Metanephros (tissue), 2 donors: ENCODE results near the gene BLMH. TPM values are rescaled to one million over a fixed set of nuclear protein-coding genes. Genes with fewer than 3 reads are reported as not detected.

Experiments used
- small RNA-seq: library from RNA; depleted of rRNA; stranded (forward); fragments of <200 nt; gene quantifications from one replicate; pipeline ENCODE3, GENCODE V24; 2014; ENCODE audit warnings: low replicate concordance
- total RNA-seq: library from RNA; depleted of rRNA; stranded (reverse); fragments of >200 nt; gene quantifications from one replicate; pipeline ENCODE4 v1.2.3, GENCODE V29; 2014

Gene BLMH, protein sequence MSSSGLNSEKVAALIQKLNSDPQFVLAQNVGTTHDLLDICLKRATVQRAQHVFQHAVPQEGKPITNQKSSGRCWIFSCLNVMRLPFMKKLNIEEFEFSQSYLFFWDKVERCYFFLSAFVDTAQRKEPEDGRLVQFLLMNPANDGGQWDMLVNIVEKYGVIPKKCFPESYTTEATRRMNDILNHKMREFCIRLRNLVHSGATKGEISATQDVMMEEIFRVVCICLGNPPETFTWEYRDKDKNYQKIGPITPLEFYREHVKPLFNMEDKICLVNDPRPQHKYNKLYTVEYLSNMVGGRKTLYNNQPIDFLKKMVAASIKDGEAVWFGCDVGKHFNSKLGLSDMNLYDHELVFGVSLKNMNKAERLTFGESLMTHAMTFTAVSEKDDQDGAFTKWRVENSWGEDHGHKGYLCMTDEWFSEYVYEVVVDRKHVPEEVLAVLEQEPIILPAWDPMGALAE
- total RNA-seq = 61.0 TPM

GRCh38 chr17:30291543-30292285 is at the start of gene BLMH:
TSS of gene BLMH (minus strand) at chr17:30291944. CDS start at chr17:30291819, 125 bp downstream.

DNA sequence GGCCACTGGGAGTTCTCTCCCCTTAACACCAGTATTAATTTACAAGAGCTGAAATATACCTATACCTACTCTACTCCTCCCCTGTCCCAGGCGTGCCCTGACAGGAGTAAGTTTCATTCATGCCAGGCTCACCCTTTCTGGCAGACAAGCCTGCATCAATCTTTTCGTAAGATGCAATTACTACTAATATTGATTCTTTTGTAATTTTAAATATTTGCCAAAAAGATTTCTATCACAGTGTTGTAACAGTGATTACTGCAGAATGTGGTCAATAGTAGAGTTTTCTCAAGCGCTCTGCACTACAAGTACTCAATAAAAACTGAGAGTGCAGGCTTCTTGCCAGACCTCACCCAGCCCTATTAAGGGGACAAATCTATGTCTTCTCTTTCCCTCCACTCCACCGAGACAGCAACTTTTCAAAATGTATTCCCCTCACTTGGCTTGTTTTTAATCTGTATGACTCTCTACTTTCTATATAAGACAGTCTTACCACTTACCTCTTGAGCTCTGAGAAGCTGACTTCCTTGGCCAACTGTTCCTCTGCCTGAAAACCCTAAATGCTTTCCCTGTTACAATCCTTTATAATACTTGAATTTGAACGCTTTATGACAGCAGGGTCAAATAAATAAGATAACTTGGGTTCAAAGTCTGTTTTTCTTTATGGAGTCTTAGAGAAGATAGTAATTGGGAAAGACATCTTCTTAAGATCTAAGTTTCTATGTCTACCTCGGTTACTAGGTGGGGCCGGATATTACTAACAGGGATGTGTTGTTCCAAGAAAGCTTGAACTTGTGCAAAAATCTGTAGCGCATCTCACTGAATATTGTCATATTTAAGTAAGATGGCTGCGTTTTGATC is 42.0 kb upstream of the BLMH start, which contains the start of gene TMIGD1:
Gene TMIGD1, minus strand, starts transcription at position 555 of the 858 bp plus-strand sequence. CDS start 1,924 bp downstream, outside the sequence.

GRCh38 chr17:30235386-30236296 is 56.1 kb downstream of the BLMH start, which contains the start of gene SLC6A4:
TSS of gene SLC6A4 (minus strand) at chr17:30235697. CDS start at chr17:30221958, 13,739 bp downstream.

Small RNA genes within 50 kb of the gene (small RNA-seq; reads per million reads assigned to genes)
- 59.1 reads per million, percentile 97 among the genes with 10 or more reads in this experiment for gene RF00154
- not detected for gene RNU6-1267P

Other genes starting within 250 kb of the BLMH start
- 12.7 TPM for gene NSRP1, start 175.1 kb downstream of the BLMH start, total RNA-seq
- 0.58 TPM for gene SLC6A4, start 56.2 kb downstream of the BLMH start, total RNA-seq
- gene TMIGD1, start 42.1 kb upstream of the BLMH start, total RNA-seq = not detected
- gene CPD, start 87.0 kb upstream of the BLMH start, total RNA-seq = 83.0 TPM
- 34.5 TPM for gene GOSR1, start 185.5 kb upstream of the BLMH start, total RNA-seq